ENCODE measurements around the gene CLDN10.

DNA sequence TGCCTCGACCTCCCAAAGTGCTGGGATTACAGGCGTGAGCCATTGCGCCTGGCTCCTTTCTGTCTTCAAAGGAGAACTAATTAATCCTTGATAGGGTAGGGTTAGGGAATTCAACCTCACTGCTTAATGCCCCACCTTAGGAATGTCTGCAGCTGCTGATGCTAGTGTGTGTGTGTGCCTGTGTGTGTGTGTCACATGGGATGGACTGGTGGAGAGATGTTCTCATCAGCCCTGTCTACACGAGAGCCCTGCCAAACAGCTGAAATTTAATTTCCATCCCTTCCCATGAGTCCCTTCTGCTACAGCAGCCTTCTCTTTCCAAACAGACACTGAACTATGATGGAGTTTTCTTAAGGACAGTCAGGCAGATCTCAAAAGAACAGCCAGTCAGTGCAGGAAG, 46.5 kb upstream of the CLDN10 start:
- TF ChIP-seq, protein P1, sequence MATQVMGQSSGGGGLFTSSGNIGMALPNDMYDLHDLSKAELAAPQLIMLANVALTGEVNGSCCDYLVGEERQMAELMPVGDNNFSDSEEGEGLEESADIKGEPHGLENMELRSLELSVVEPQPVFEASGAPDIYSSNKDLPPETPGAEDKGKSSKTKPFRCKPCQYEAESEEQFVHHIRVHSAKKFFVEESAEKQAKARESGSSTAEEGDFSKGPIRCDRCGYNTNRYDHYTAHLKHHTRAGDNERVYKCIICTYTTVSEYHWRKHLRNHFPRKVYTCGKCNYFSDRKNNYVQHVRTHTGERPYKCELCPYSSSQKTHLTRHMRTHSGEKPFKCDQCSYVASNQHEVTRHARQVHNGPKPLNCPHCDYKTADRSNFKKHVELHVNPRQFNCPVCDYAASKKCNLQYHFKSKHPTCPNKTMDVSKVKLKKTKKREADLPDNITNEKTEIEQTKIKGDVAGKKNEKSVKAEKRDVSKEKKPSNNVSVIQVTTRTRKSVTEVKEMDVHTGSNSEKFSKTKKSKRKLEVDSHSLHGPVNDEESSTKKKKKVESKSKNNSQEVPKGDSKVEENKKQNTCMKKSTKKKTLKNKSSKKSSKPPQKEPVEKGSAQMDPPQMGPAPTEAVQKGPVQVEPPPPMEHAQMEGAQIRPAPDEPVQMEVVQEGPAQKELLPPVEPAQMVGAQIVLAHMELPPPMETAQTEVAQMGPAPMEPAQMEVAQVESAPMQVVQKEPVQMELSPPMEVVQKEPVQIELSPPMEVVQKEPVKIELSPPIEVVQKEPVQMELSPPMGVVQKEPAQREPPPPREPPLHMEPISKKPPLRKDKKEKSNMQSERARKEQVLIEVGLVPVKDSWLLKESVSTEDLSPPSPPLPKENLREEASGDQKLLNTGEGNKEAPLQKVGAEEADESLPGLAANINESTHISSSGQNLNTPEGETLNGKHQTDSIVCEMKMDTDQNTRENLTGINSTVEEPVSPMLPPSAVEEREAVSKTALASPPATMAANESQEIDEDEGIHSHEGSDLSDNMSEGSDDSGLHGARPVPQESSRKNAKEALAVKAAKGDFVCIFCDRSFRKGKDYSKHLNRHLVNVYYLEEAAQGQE (IDR thresholded peaks at IDR 0.05; ENCODE audit: low read depth) = no peak
- TF ChIP-seq, protein P2, sequence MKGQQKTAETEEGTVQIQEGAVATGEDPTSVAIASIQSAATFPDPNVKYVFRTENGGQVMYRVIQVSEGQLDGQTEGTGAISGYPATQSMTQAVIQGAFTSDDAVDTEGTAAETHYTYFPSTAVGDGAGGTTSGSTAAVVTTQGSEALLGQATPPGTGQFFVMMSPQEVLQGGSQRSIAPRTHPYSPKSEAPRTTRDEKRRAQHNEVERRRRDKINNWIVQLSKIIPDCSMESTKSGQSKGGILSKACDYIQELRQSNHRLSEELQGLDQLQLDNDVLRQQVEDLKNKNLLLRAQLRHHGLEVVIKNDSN (IDR thresholded peaks at IDR 0.05) = no peak
- TF ChIP-seq EP300 (IDR thresholded peaks at IDR 0.05; ENCODE audit: borderline replicate concordance) (no peak), CEBPB (IDR thresholded peaks at IDR 0.05) (no peak), RAD21 (IDR thresholded peaks at IDR 0.05; ENCODE audit: low read depth) (no peak), NFIC (IDR thresholded peaks at IDR 0.05) (no peak), YY1 (IDR thresholded peaks at IDR 0.05; ENCODE audit: low read depth) (no peak), TAF1 (IDR thresholded peaks at IDR 0.05; ENCODE audit: low read depth) (no peak), FOXM1 (IDR thresholded peaks at IDR 0.05; ENCODE audit: borderline replicate concordance, low read depth) (no peak)
- TF ChIP-seq, protein P3, sequence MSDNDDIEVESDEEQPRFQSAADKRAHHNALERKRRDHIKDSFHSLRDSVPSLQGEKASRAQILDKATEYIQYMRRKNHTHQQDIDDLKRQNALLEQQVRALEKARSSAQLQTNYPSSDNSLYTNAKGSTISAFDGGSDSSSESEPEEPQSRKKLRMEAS (IDR thresholded peaks at IDR 0.05) = no peak

Data from Ishikawa (cell line).